Liver (tissue), 3 donors: ENCODE data around the gene KCNK18.

Experiments
- FOXA1 ChIP-seq: IDR thresholded peaks from 2 replicates; pipeline ENCODE4 v1.6.1; 2016; ENCODE audit warnings: antibody characterized with exemption
- GABPA ChIP-seq, 2 donors: IDR thresholded peaks in 1 of 2; conservative IDR thresholded peaks in 1 of 2; 2 replicates each; pipeline ENCODE4 v1.6.1; 2016; ENCODE audit warnings: antibody characterized with exemption in 2 of 2, mild to moderate bottlenecking in 1 of 2, moderate library complexity in 1 of 2
- RAD21 ChIP-seq, 2 donors: IDR thresholded peaks; 2 replicates each; pipeline ENCODE4 v1.6.1; 2016; ENCODE audit warnings: antibody characterized with exemption in 2 of 2, mild to moderate bottlenecking in 2 of 2
- RXRA ChIP-seq, 2 donors: IDR thresholded peaks; 2 replicates each; pipeline ENCODE4 v1.6.1; 2017 to 2018; ENCODE audit warnings: antibody characterized with exemption in 2 of 2, mild to moderate bottlenecking in 1 of 2
- TAF1 ChIP-seq: conservative IDR thresholded peaks from 2 replicates; pipeline ENCODE4 v1.6.1; 2016; ENCODE audit warnings: antibody characterized with exemption, mild to moderate bottlenecking
- YY1 ChIP-seq: IDR thresholded peaks from 2 replicates; pipeline ENCODE4 v1.6.1; 2016; ENCODE audit warnings: antibody characterized with exemption, mild to moderate bottlenecking
- TF ChIP-seq, protein P1 (sequence below): fragments of 150-350 bp; IDR thresholded peaks from 2 replicates; pipeline ENCODE4 v1.5.1; 2017; ENCODE audit warnings: improper control_type of control experiment, low read depth, low read length; ENCODE audit not compliant: missing input control
- TF ChIP-seq, protein P2 (sequence below): IDR thresholded peaks from 2 replicates; pipeline ENCODE4 v1.6.1; 2016; ENCODE audit warnings: antibody characterized with exemption, mild to moderate bottlenecking
- TF ChIP-seq, protein P3 (sequence below): IDR thresholded peaks from 2 replicates; pipeline ENCODE4 v1.6.1; 2016; ENCODE audit warnings: antibody characterized with exemption
- donor health status: healthy.
- donor health status: healthy.

DNA sequence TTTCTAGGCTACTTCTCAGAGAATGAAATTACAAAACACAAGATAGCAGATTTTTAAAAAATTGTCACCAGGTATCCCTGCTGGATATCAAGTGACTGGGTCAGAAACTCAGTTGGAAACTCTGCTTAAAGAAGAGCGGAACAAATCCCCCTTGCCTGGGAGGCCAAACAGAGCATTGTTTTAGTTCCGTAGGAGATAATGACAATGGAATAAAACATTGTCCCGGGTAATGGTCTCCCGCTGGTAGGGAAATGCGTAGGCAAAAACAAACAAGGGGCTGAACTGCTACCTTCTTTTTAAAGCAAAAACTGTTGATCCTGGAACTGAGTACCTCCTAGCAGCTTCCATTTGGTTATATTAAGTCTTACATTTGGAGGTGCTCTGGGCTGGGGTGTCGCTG is 37.9 kb upstream of the KCNK18 start:
- TF ChIP-seq, protein P1, sequence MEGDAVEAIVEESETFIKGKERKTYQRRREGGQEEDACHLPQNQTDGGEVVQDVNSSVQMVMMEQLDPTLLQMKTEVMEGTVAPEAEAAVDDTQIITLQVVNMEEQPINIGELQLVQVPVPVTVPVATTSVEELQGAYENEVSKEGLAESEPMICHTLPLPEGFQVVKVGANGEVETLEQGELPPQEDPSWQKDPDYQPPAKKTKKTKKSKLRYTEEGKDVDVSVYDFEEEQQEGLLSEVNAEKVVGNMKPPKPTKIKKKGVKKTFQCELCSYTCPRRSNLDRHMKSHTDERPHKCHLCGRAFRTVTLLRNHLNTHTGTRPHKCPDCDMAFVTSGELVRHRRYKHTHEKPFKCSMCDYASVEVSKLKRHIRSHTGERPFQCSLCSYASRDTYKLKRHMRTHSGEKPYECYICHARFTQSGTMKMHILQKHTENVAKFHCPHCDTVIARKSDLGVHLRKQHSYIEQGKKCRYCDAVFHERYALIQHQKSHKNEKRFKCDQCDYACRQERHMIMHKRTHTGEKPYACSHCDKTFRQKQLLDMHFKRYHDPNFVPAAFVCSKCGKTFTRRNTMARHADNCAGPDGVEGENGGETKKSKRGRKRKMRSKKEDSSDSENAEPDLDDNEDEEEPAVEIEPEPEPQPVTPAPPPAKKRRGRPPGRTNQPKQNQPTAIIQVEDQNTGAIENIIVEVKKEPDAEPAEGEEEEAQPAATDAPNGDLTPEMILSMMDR, result no peak
- TF ChIP-seq, protein P2, sequence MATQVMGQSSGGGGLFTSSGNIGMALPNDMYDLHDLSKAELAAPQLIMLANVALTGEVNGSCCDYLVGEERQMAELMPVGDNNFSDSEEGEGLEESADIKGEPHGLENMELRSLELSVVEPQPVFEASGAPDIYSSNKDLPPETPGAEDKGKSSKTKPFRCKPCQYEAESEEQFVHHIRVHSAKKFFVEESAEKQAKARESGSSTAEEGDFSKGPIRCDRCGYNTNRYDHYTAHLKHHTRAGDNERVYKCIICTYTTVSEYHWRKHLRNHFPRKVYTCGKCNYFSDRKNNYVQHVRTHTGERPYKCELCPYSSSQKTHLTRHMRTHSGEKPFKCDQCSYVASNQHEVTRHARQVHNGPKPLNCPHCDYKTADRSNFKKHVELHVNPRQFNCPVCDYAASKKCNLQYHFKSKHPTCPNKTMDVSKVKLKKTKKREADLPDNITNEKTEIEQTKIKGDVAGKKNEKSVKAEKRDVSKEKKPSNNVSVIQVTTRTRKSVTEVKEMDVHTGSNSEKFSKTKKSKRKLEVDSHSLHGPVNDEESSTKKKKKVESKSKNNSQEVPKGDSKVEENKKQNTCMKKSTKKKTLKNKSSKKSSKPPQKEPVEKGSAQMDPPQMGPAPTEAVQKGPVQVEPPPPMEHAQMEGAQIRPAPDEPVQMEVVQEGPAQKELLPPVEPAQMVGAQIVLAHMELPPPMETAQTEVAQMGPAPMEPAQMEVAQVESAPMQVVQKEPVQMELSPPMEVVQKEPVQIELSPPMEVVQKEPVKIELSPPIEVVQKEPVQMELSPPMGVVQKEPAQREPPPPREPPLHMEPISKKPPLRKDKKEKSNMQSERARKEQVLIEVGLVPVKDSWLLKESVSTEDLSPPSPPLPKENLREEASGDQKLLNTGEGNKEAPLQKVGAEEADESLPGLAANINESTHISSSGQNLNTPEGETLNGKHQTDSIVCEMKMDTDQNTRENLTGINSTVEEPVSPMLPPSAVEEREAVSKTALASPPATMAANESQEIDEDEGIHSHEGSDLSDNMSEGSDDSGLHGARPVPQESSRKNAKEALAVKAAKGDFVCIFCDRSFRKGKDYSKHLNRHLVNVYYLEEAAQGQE, result no peak
- TF ChIP-seq RXRA (IDR thresholded peaks at IDR 0.05) (no peak), FOXA1 (no peak), GABPA (IDR thresholded peaks at IDR 0.05 in 1 of 2, conservative IDR thresholded peaks at IDR 0.05 in 1 of 2) (no peak), TAF1 (no peak), RAD21 (IDR thresholded peaks at IDR 0.05) (no peak), YY1 (no peak)
- TF ChIP-seq, protein P3, sequence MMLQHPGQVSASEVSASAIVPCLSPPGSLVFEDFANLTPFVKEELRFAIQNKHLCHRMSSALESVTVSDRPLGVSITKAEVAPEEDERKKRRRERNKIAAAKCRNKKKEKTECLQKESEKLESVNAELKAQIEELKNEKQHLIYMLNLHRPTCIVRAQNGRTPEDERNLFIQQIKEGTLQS, result no peak
